Measurements from ENCODE around the gene FHIP2A. TPM values are rescaled to one million over a fixed set of nuclear protein-coding genes. Genes with fewer than 3 reads are reported as not detected.
"Not testable (repeated sequence)": the region's sequence is repeated elsewhere in the genome, so short reads cannot be mapped to it uniquely, and the experiment has no call there.

Gene FHIP2A
- total and polyA plus RNA-seq, 7 donors = 3.4 to 31.9 (median 19.9) TPM

GRCh38 chr10:114837690-114838089 is 16.1 kb downstream of the FHIP2A start:
- no peaks in the 10 kb centered on the region for H3K9me3 ChIP-seq
- DNase-seq (no peak), ATAC-seq (no peak)
- H3K4me3 ChIP-seq = no peak overlapping the region
- H3K36me3 ChIP-seq (ENCODE audit: insufficient read depth in 1 of 2, low read depth in 1 of 2) = peaks cover 9 to 100% of the 10 kb centered on the region in 2 donors
- H3K27me3 ChIP-seq (ENCODE audit: insufficient read depth in 3 of 3, low read length in 2 of 3) = no peaks in the 10 kb centered on the region
- WGBS, 3 donors = 95 to 96% (median 95%) methylated on average over 3 of the region's 3 CpGs
- H3K27ac ChIP-seq = no peak overlapping the region
- no peaks in the 10 kb centered on the region for H3K4me1 ChIP-seq
- intact Hi-C loops (cut with DNase I) = no loop called here
- TF ChIP-seq, protein P1, sequence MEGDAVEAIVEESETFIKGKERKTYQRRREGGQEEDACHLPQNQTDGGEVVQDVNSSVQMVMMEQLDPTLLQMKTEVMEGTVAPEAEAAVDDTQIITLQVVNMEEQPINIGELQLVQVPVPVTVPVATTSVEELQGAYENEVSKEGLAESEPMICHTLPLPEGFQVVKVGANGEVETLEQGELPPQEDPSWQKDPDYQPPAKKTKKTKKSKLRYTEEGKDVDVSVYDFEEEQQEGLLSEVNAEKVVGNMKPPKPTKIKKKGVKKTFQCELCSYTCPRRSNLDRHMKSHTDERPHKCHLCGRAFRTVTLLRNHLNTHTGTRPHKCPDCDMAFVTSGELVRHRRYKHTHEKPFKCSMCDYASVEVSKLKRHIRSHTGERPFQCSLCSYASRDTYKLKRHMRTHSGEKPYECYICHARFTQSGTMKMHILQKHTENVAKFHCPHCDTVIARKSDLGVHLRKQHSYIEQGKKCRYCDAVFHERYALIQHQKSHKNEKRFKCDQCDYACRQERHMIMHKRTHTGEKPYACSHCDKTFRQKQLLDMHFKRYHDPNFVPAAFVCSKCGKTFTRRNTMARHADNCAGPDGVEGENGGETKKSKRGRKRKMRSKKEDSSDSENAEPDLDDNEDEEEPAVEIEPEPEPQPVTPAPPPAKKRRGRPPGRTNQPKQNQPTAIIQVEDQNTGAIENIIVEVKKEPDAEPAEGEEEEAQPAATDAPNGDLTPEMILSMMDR (IDR thresholded peaks at IDR 0.05) = no peak

DNA sequence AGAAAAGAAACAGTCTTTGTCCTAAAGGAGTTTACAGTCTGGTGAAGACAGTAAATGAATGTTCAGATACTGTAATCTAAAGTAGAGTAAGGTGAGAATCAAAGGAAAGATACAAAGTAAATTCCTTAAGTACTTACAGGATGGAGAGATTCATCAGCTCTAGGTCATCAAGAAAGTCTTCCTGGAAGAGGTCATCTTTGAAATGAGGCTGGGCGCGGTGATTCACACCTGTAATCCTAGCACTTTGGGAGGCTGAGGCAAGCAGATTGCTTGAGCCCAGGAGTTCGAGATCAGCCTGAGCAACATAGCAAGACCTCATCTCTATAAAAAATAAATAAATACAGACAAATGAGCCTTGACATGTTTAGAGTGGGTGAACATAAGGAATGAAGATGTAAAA is 18.3 kb downstream of the FHIP2A start:
- intact Hi-C loops (cut with DNase I) = no loop called here
- 99 to 100% (median 99%) methylated on average over 3 of the region's 3 CpGs for WGBS, 3 donors
- no peaks in the 10 kb centered on the region for H3K9me3 ChIP-seq
- H3K27ac ChIP-seq = no peak overlapping the region
- ATAC-seq (no peak), DNase-seq (no peak)
- no peak overlapping the region for H3K4me3 ChIP-seq
- TF ChIP-seq, protein P1 (IDR thresholded peaks at IDR 0.05) = no peak
- no peaks in the 10 kb centered on the region for H3K27me3 ChIP-seq (ENCODE audit: insufficient read depth in 3 of 3, low read length in 2 of 3)
- H3K36me3 ChIP-seq (ENCODE audit: insufficient read depth in 1 of 2, low read depth in 1 of 2) = peaks cover 7 to 100% of the 10 kb centered on the region in 2 donors
- no peaks in the 10 kb centered on the region for H3K4me1 ChIP-seq

DNA sequence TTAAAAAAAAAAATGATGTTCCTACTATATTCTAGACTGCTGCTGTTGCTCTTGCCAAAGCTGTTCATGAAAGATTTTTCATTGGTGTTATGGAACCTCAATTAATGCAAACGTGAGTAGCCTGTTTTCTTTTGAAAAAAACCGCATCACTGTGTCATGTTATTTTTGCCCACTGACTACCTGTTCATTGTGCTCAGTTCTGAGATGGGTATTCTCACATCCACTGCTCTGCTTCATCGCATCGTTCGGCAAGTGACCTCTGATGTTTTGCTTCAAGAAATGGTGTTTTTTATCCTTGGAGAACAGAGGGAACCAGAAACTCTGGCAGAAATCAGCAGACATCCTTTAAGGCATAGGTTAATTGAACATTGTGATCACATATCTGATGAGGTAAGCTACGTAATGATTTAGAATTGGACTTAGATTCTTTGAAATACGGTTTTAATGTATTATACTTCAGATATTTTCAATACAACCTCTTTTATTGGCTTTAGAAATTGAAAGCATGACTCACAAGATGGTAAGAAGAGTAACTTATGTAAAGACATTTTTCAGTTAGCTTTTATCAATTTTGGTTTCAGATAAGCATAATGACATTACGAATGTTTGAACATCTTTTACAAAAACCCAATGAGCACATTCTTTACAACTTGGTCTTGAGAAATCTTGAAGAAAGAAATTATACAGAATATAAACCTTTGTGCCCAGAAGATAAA is 24.6 kb downstream of the FHIP2A start:
- TF ChIP-seq, protein P1 (IDR thresholded peaks at IDR 0.05) = no peak
- Histone ChIP-seq H3K9me3 (no peaks in the 10 kb centered on the region), H3K4me1 (no peaks in the 10 kb centered on the region), H3K4me3 (no peak overlapping the region), H3K27me3 (ENCODE audit: insufficient read depth in 3 of 3, low read length in 2 of 3) (no peaks in the 10 kb centered on the region), H3K27ac (no peak overlapping the region), H3K36me3 (ENCODE audit: insufficient read depth in 1 of 2, low read depth in 1 of 2) (peaks cover 13 to 100% of the 10 kb centered on the region in 2 donors)
- intact Hi-C loops (cut with DNase I) = no loop called here
- ATAC-seq = no peak
- WGBS, 3 donors = 86 to 96% (median 93%) methylated on average over 8 of the region's 8 CpGs
- no peak for DNase-seq

DNA sequence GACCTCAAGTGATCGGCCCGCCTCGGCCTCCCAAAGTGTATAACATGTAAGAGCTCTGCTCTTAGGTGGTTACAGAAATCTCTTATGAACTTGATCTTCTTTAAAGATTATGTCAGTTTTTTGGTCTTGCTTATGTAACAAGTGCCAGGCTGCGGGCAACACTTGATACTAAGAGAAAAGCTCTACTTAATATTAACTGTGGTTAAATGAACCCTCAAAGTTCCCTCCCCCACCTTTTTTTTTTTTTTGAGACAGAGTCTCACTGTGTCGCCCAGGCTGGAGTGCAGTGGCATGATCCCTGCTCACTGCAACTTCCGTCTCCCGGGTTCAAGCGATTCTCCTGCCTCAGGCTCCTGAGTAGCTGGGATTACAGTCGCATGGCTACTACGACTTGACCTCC is 25.9 kb downstream of the FHIP2A start:
- H3K27ac ChIP-seq; intact Hi-C loops (cut with DNase I); DNase-seq; H3K27me3 ChIP-seq (ENCODE audit: insufficient read depth in 3 of 3, low read length in 2 of 3); H3K9me3 ChIP-seq; H3K4me3 ChIP-seq; H3K4me1 ChIP-seq; ATAC-seq: not testable (repeated sequence)
- WGBS, 3 donors = 91 to 95% (median 92%) methylated on average over 10 of the region's 10 CpGs
- H3K36me3 ChIP-seq (ENCODE audit: insufficient read depth in 1 of 2, low read depth in 1 of 2) = peaks cover 13 to 100% of the 10 kb centered on the region in 2 donors

GRCh38 chr10:114849674-114850073 is 28.1 kb downstream of the FHIP2A start:
- no peaks in the 10 kb centered on the region for H3K4me1 ChIP-seq
- H3K27ac ChIP-seq = no peak overlapping the region
- DNase-seq = no peak
- no peak for ATAC-seq
- H3K4me3 ChIP-seq = no peak overlapping the region
- H3K36me3 ChIP-seq (ENCODE audit: insufficient read depth in 1 of 2, low read depth in 1 of 2) = peaks cover 11 to 100% of the 10 kb centered on the region in 2 donors
- H3K27me3 ChIP-seq (ENCODE audit: insufficient read depth in 3 of 3, low read length in 2 of 3) = no peaks in the 10 kb centered on the region
- TF ChIP-seq, protein P1 (IDR thresholded peaks at IDR 0.05) = no peak
- intact Hi-C loops (cut with DNase I) = no loop called here
- WGBS, 3 donors = 98 to 99% (median 98%) methylated on average over 4 of the region's 4 CpGs
- no peaks in the 10 kb centered on the region for H3K9me3 ChIP-seq
